Amniotic stem cell (primary cell): ENCODE measurements around the gene USP53.
"Not testable (repeated sequence)": the region's sequence is repeated elsewhere in the genome, so short reads cannot be mapped to it uniquely, and the experiment has no call there.

Experiments
- DNase-seq: peaks from one replicate; lab custom pipeline; 2025; lab: John Stamatoyannopoulos, UW

USP53 gene

DNA sequence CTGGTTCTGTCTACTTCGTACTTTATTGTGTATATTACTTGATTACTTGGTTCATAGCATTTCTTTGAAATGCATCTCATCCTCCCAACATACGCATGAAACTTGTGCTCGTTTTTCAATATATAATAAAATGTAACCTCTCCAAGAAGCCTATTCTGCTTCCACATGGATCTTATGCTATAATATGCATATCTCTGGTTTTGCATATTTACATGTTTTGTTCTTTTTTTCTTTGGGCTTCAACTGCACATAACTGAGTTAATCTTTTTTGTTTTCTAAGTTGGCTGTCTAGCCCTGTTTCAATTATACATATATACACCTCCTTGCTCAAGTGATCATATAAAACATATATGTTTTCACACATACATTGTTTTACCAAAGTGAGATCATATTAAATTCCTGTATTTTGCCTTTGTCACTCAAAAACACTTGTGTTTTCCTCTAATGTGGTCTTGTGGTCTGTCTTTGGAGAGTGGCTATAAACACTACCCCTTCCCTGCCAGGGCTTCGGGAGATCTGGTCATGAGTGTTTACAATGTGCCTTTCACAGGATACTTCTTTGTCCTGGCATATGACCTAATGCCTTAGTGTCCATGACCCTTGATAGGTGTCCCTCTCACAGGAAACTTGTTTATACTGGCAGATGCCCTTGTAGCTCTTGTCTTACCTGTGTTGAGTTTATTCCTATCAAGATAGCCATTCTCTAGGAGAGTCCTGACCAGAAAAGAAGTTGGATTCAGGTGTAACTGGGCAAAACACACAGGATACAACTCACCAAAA lies 17.6 kb downstream of the USP53 start:
- no peak for DNase-seq

DNA sequence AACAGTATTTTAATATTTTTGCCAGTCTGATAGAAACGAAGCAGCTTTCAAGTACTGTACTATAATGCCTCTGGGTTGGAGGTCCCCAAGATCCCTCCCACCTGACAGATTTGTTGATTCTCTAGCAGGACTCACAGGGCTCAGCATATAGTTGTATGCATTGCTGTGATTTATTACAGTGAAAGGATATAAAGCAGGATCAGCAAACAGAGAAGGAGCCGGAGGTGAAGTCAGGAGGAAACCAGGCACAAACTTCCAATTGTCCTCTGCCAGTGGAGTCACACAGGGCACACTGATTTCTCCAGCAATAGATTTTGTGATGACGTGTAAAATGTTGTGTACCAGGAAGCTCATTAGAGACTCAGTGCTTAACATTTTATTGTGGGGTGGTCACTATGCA lies 19.0 kb downstream of the USP53 start:
- DNase-seq, result no peak

DNA sequence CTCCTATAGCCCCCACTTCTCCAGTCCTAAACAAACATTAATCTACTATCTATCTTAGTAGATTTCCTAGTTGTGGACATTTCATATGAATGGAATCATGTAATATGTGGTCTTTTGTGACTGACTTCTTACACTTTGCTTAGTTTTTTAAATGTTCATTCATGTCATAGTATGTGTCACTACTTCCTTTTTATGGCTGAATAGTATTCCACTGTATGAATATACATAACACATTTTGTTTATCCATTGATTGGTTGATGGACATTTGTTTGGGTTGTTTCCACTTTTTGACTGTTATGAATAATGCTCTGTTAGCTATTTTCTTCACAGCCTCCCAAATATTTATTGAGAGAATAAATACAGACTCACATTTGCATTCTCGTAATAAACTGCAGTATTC lies 19.8 kb downstream of the USP53 start:
- no peak for DNase-seq

DNA sequence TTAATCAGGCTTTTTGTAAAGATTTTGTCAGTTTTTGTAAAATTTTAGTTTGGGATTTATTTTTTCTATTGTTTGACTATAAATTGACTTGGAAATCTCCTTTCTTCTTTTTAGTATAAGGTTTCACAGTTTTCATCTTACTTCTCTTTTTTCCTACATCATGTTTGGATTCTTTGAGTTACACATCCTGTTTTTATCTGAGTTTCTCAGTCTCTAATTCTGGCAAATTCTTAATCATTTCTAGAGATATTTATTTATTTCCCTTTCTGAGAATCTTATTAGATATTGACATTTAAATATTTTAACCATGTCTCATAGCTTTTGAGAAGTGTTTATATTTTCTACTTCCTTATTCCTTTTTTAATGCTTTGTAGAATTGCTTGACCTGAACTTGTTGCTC lies 20.7 kb downstream of the USP53 start:
- no peak for DNase-seq

DNA sequence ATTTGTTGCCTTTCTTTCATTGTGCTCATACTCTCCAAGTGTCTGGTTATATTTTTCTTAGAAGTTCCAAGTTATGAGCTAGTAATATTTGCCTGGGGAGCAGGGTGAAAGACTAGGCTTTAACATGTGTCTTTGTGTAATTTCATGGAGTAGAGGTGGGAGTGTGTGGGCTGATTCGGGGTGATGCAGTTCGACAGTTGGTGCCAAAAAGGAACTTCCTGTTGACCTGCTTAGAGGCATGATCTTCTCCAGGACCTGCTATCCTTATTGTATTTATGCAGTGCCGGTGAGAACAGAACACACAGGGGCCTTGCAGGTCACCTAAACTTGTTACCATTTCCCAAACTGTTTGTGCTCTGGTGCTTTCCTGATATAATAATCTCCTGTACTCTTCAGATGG lies 21.2 kb downstream of the USP53 start:
- DNase-seq, result no peak

DNA sequence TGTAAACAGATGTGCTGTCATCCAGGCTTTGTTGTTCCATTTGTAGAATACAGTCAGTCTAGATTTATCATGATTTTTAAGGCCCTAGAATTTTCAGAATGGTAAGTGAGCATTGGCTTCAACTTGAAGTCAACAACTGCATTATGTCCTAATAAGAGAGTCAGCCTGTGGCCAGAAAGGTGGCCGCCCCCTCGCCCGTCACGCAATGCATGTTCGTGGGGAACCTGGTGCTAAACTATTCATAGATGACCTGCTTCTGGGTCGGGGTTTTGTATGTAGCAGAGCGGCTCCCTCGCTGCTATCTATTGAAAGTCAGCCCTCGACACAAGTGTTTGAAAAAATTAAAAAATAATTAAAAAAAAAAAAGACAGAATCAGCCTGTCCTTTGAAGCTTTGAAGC lies 24.7 kb downstream of the USP53 start:
- DNase-seq, result no peak

DNA sequence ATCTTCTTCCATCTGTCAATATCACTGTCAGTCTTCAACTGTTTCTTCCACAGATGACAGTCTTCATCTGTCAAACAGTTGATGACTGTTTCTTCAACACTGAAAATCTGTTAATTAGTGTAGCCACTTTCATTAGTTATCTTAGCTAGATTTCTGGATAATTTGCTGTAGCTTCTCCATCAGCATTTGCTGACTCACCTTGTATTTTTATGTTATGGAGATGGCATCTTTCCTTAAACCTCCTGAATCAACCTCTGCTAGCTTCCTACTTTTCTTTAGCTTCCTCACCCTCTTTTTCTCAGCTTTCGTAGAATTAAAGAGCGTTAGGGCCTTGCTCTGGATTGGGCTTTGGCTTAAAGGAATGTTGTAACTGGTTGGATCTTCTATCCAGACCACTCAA lies 25.1 kb downstream of the USP53 start:
- DNase-seq, result no peak

DNA sequence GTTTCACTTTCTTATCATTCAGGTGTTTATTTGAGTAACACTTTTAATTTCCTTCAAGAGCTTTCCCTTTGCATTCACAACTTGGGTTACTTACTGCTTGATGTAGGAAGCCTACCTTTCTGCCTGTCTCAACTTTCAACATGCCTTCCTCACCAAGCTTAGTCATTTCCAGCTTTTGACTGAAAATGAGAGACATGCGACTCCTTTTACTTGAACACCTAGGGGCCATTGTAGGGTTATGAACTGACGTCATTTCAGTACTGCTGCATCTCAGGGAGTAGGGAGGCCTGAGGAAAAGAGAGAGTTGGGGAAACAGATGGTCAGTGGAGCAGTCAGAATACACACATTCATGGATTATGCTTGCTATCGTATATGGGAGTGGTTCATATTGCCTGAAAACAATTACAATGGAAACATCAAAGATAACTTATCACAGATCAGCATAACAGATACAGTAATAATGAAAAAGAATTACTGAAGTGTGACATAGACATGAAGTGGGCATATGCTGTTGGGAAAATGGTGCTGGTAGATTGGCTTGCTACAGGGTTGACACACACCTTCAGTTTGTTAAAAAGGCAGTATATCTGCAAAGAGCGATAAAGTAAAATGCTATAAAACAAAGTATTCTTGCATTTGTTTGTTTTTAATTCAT lies 25.7 kb downstream of the USP53 start:
- no peak for DNase-seq

DNA sequence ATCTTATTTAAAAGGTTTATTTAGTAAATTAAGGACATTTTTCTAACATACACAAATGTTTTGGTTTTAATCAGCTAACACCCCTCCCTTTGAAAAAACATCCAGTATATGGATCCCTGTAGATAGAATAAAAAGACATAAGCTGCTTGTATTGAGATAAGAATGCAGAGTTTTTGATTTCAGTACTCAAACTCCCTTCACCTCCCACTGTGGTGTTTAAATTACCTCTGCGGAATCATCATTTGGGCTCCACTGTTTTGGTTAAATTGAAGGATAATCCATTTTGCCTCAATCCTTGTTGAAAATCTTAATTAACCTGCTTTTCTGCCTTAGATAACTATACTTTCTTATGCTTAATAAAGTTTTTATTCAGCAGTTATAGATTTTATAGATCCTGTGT lies 27.6 kb downstream of the USP53 start:
- no peak for DNase-seq

DNA sequence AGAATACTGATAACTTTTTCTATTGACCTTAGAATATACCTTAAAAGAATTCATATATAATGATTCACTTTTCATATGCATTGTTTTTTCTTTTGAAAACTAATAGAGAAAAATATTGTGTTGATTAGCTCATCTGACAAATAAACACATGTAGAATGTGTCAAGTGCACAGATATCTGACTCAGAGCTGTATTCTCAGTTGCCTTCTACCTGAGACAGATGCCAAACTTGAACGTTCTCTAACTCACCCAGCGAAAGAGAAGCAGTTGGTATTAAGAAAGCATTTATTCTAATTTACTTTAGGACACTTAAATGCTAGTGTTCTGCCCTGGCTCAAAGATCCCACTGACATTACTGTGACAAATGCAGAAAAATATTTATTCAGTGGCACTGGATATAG lies 28.1 kb downstream of the USP53 start:
- DNase-seq, result no peak

DNA sequence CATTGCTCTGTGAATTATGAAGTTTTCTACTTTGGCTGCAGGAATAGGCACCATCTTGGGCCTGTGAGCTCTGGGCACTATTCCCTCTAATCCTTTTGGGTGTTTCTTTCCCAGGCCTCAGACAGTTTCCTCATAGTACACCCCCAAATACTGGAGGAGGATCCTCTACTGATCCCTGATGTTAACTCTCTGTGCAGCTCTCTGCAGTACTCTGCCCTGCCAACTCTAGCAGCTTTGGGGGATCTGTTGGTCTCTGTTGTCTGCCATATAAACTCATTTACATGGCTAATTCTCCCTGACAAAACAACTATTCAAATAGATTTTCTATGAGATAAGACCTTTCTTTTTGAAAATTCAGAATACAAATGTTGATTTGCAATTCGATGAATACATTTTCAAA lies 29.9 kb downstream of the USP53 start:
- no peak for DNase-seq

DNA sequence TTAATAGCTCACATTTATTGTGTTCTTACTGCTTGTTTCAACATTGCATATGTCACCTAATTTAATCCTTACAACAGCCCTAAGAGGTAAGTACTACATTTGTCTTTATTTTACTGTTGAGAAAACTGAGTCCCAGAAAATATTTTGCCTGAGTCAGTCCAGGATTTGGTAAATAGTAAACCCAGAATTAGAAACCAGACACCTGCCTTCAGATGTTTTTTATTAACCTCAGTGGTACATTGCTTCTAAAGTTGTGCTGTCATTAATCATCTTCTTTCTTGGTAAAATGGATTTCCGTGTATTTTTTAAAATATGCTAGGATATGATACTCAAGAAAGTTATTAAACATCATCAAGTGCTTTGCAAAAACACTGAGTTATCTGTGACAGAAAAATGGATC lies 31.4 kb downstream of the USP53 start:
- no peak for DNase-seq

DNA sequence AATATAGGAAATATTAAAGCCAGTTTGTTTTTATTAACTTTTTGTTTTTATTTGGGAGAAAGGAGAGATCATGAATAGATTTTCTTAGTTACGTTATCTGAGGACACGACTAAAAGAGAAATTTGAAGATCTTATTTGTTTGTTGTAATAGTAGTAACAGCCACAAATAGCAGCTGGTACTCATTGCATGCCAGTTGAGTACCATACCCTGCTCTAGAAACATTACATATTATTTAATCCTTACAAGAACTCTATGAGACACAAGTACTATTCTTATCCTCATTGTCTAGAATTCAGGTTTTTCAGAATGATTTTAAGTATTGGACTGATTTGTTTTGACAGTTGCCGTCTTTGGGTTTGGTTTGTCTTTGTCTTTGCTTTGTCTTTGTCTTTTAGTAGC lies 31.8 kb downstream of the USP53 start:
- DNase-seq, result no peak

DNA sequence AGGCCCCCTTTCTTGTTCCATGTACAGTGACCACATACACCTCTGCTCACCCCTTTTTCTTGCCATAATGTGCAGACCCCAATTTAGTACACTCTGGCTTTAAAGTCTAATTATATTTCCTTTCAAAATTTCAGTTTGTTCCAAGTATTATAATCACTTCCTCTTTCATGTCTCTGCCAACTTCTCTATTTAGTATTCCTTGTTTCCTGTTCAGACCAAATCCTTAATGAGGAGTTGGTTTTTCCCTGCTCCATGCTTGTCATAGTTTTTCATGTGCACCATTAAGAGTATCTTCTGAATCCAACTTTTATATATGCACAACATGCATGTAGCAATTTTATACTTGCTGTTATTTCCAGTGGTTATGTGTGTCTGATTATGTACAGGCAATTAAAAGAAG lies 32.3 kb downstream of the USP53 start:
- no peak for DNase-seq

DNA sequence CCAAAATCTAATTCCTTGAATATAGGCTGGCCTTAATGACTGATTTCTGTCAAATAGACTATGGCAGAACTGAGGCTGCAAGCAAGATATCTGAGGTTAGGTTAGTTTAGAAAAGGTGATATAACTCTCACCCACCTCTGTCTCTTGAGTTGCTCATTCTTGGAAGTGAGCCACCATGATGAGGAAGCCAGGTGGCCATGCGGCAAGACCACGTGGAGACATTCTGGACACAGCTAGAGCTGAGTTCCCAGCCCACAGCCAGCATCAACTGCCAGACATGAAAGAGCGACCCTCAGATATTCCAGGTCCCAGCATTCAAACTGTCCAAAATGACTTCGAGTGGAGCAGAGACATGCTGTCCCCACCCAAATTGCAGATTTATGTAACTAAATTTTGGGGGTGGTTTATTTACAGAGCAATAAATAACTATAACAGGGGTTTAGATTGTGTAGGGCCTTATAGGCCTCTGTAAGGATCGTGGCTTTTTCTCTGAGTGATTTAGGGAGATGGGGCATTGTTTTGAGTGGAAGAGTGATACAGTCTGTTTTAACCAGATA lies 33.7 kb downstream of the USP53 start:
- DNase-seq, result no peak

DNA sequence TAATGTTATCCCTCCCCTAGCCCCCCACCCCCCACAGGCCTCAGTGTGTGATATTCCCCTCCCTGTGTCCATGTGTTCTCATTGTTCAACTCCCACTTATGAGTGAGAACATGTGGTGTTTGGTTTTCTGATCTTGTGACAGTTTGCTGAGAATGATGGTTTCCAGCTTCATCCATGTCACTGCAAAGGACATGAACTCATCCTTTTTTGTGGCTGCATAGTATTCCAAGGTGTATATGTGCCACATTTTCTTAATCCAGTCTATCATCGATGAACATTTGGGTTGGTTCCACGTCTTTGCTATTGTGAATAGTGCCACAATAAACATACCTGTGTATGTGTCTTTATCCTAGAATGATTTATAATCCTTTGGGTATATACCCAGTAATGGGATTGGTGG lies 38.5 kb downstream of the USP53 start:
- not testable (repeated sequence) for DNase-seq

DNA sequence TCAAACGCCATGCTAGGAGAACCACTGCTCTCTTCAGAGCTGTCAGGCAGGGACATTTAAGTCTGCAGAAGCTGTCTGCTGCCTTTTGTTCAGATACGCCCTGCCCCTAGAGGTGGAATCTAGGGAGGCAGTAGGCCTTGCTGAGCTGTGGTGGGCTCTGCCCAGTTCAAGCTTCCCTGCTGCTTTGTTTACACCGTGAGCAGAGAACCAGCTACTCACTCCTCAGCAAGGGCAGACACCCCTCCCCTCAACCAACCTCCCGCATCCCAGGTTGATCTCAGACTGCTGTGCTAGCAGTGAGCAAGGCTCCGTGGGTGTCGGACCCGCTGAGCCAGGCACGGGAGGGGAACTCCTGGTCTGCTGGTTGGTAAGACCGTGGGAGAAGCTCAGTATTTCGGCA lies 42.7 kb downstream of the USP53 start:
- not testable (repeated sequence) for DNase-seq

DNA sequence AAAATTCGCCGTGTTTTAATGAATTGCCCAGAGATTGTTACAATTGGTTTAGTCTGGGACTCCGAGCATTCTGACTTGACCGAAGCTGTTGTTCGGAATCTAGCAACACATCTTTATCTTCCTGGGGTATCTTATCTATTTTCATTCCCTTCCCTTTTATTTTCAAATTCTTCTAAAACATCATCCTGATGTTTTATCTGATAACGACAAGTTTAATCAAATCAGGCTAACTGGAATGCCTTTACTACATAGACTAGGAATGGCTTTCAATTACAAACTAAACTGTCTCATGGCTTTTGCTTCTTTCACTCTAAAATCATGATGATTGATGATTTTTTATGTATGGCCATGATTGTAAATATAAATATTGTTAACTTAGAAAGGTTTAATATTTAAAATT lies 48.0 kb downstream of the USP53 start:
- DNase-seq, result no peak

DNA sequence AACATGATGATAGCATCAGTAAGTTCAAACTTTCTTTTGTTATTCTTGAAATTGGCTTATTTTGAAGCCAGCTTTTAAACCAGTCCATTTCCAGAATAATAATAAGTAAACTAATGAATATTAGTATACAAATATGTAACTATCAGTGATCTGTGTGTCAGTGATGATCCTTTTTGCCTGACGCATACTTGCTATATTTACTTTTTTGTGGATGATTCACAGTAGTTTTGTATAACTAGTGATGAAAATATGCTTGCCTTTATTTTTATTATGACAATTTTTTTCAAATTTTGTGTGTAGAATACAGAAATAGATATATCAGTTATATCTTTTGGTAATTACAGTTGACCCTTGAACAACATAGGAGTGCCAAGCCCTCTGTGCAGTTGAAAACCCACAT lies 49.5 kb downstream of the USP53 start:
- DNase-seq, result no peak

DNA sequence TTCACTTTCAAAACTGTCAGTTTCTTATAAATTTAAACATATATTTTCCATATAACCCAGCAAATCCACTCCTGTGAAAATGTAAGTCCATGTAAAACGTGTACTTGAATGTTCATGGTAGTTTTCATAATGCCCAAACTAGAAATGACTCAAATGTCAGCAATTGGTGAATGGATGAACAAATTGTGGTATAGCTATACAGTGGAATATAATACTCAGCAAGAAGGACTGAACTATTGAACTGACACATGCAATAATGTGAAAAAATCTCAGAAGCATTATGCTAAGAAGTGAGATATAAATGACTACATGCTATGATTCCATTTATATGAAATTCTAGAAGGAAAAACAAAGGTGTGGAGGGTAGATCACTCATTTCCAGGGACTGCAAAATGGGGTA lies 52.2 kb downstream of the USP53 start:
- no peak for DNase-seq

DNA sequence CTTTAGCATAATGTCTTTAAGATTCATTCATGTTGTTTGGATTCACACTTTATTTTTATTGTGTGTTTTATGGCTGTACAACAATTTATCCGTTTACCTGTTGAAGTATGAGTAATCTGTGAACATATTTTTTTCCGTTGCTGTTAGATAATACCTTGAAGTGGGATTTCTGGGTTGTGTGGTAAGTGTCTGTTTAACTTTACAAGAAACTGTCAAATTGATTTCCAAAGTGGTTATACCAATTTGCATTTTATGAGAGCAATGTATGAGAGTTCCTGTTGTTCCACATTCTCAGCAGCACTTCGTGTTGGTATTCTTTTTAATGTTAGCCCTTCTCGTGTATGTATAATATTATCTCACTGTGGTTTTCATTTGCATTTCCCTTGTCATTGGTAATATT lies 53.6 kb downstream of the USP53 start:
- DNase-seq, result no peak

DNA sequence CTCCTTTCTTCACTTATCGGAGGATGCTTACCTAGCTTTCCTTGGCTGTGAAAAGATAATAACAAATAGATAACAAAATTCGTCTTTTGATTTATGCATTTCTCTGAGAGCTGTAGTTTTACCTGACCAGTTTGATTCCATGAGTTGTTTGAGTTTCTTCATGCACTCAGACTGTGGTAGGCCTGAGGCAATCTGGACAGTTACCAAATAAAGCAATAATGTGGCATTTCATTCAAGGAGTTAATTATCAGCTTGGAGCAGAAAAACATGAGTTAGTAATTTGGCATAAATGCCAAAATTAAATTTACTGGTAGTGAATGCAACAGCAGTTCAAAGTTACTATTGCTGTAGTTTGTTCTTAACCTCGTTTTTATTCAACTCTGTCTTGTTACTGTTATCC lies 56.0 kb downstream of the USP53 start:
- DNase-seq, result no peak

DNA sequence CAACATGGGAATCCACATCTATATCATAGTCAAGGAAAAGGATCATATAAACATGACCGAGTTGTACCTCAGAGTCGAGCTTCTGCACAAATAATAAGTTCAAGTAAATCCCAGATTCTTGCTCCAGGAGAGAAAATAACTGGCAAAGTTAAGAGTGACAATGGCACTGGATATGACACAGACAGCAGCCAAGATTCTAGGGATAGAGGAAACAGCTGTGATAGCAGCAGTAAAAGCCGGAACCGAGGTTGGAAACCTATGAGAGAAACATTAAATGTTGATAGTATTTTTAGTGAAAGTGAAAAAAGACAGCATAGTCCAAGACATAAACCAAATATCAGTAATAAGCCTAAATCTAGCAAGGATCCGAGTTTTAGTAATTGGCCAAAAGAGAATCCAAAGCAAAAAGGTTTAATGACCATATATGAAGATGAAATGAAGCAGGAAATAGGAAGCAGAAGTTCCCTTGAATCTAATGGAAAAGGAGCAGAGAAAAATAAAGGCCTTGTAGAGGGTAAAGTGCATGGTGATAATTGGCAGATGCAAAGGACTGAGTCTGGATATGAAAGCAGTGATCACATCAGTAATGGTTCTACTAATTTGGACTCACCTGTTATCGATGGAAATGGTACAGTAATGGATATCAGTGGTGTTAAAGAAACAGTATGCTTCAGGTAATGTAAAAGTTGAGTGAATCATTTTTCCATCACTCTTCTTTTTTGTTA lies 59.0 kb downstream of the USP53 start:
- DNase-seq, result no peak
